Lung (tissue), 12 donors: ENCODE results near the gene THEM5. TPM values are rescaled to one million over a fixed set of nuclear protein-coding genes. Genes with fewer than 3 reads are reported as not detected.
"Not testable (repeated sequence)": the region's sequence is repeated elsewhere in the genome, so short reads cannot be mapped to it uniquely, and the experiment has no call there.

Source experiments
- ATAC-seq: fragments of 200-7000 bp; cut with Tn5 transposase; one replicate; pipeline ENCODE4 v1.9.1; 2020; ENCODE audit warnings: moderate number of reproducible peaks; ENCODE audit not compliant: insufficient read depth, low FRiP score
- DNase-seq, 3 donors: peaks; one replicate each; pipeline ENCODE4 v3.0.0-alpha.2; 2013 to 2017
- H3K27ac ChIP-seq, 2 donors: one replicate each; pipeline ENCODE4 v1.5.1; 2013; ENCODE audit warnings: mild to moderate bottlenecking in 2 of 2, moderate library complexity in 2 of 2, control low read depth in 1 of 2, inconsistent platforms in 1 of 2, low read depth in 1 of 2, low read length in 1 of 2
- H3K27me3 ChIP-seq, 3 donors: one replicate each; pipeline ENCODE4 v1.5.1; 2013; ENCODE audit warnings: low read length in 2 of 3; ENCODE audit not compliant: control insufficient read depth in 3 of 3, insufficient read depth in 3 of 3
- H3K36me3 ChIP-seq, 4 donors: one replicate each; pipeline ENCODE4 v1.5.1; 2013; ENCODE audit warnings: low read length in 4 of 4, mild to moderate bottlenecking in 1 of 4, moderate library complexity in 1 of 4; ENCODE audit not compliant: control insufficient read depth in 4 of 4, insufficient read depth in 4 of 4
- H3K4me1 ChIP-seq, 5 donors: one replicate each; pipeline ENCODE4 v1.5.1; 2013; ENCODE audit warnings: low read length in 5 of 5, mild to moderate bottlenecking in 2 of 5, moderate library complexity in 1 of 5; ENCODE audit not compliant: control insufficient read depth in 5 of 5, insufficient read depth in 5 of 5
- H3K4me3 ChIP-seq: one replicate; pipeline ENCODE4 v1.5.1; 2013; ENCODE audit warnings: mild to moderate bottlenecking, control low read depth, moderate library complexity
- H3K9ac ChIP-seq, 2 donors: one replicate each; pipeline ENCODE4 v1.5.1; 2013; ENCODE audit warnings: low read length in 2 of 2, control low read depth in 1 of 2; ENCODE audit not compliant: insufficient read depth in 1 of 2
- H3K9me3 ChIP-seq, 4 donors: one replicate each; pipeline ENCODE4 v1.5.1; 2013; ENCODE audit warnings: low read length in 3 of 4, mild to moderate bottlenecking in 1 of 4, moderate library complexity in 1 of 4; ENCODE audit not compliant: control insufficient read depth in 4 of 4, insufficient read depth in 3 of 4
- CTCF ChIP-seq: IDR thresholded peaks from 2 replicates; pipeline ENCODE4 v1.5.1; 2012; ENCODE audit warnings: mild to moderate bottlenecking; ENCODE audit errors: control extremely low read depth, extremely low read depth
- WGBS, 2 donors: extraction: QIAGEN DNeasy Blood & Tissue Kit; methylation state at CpG; one replicate each; pipeline ENCODE4 v1.1.7; 2013; 5-methylcytosine and 5-hydroxymethylcytosine counted together
- polyA plus RNA-seq, 2 donors: library from polyadenylated mRNA; stranded (reverse); fragments of 200-250 nt; gene quantifications; one replicate each; pipeline ENCODE4 v1.2.1, GENCODE V29; 2013
- total RNA-seq, 2 donors: library from RNA; depleted of rRNA in 1 of 2; stranded (reverse); fragments of >200 nt in 1 of 2; gene quantifications; one replicate each; pipeline ENCODE4 v1.2.1, GENCODE V29; 2014 to 2021
- donor health status: control.
- donor health status: control.
- donor health status: Bipolar disorder and iron deficiency.
- donor health status: healthy.
- donor health status: DM: yes; HTN: yes; CAD: no.

The THEM5 gene
- total and polyA plus RNA-seq, 4 donors, result not detected

GRCh38 chr1:151858030-151858746, 4.7 kb upstream of the THEM5 start:
- peaks cover 0 to 23% (median 0%) of the 10 kb centered on the region in 5 donors for H3K4me1 ChIP-seq
- no peaks in the 10 kb centered on the region for H3K9me3 ChIP-seq
- 65 to 69% methylated on average over 3 of the region's 3 CpGs for WGBS, 2 donors
- H3K4me3 ChIP-seq, result no peak overlapping the region
- no peak for TF ChIP-seq CTCF
- H3K9ac ChIP-seq, result no peak overlapping the region
- peaks cover 0 to 4% (median 0%) of the 10 kb centered on the region in 3 donors for H3K27me3 ChIP-seq
- no peak for DNase-seq
- H3K27ac ChIP-seq, result no peak overlapping the region
- ATAC-seq, result no peak
- H3K36me3 ChIP-seq, result no peaks in the 10 kb centered on the region

- Histone ChIP-seq H3K36me3 (no peaks in the 10 kb centered on the region), H3K4me3 (no peak overlapping the region), H3K27ac (no peak overlapping the region), H3K27me3 (no peaks in the 10 kb centered on the region), H3K9me3 (no peaks in the 10 kb centered on the region), H3K9ac (no peak overlapping the region), H3K4me1 (peaks cover 0 to 23% (median 0%) of the 10 kb centered on the region in 5 donors)
- no peak for TF ChIP-seq CTCF
- ATAC-seq (no peak), DNase-seq (peak in 1 of 3 donors; percentile 4)
- WGBS, 2 donors, result 51 to 70% methylated on average over 4 of the region's 4 CpGs
Observed at GRCh38 chr1:151855933-151856332, 2.4 kb upstream of the THEM5 start.

GRCh38 chr1:151855516-151855915, 2.0 kb upstream of the THEM5 start:
- ATAC-seq, H3K36me3 ChIP-seq, H3K9me3 ChIP-seq, H3K4me3 ChIP-seq, H3K27ac ChIP-seq, H3K9ac ChIP-seq, H3K27me3 ChIP-seq: not testable (repeated sequence)
- H3K4me1 ChIP-seq, result peaks cover 0 to 23% (median 0%) of the 10 kb centered on the region in 5 donors
- WGBS, 2 donors, result 82 to 88% methylated on average over 8 of the region's 8 CpGs
- peak in 1 of 3 donors; percentile 9 for DNase-seq

GRCh38 chr1:151854658-151855057, 1.1 kb upstream of the THEM5 start:
- no peak overlapping the region for H3K27ac ChIP-seq
- H3K4me1 ChIP-seq, result peaks cover 0 to 25% (median 2%) of the 10 kb centered on the region in 5 donors
- DNase-seq, result no peak
- WGBS, 2 donors, result 81 to 96% methylated on average over 7 of the region's 7 CpGs
- no peak overlapping the region for H3K4me3 ChIP-seq
- no peaks in the 10 kb centered on the region for H3K36me3 ChIP-seq
- ATAC-seq, result no peak
- H3K9ac ChIP-seq, result no peak overlapping the region
- no peak for TF ChIP-seq CTCF
- H3K9me3 ChIP-seq, result no peaks in the 10 kb centered on the region
- H3K27me3 ChIP-seq, result no peaks in the 10 kb centered on the region
